Cardiac fibroblast (primary cell): Measurements from ENCODE around the gene GKN2.

Experiments
- DNase-seq, 2 donors: peaks; one replicate each; pipeline versions ENCODE4 v3.0.0 to v3.0.0-alpha.2; 2010; ENCODE audit warnings: low read depth in 2 of 2
- H3K4me3 ChIP-seq, 2 donors: replicated peaks in 1 of 2; 1 replicate in 1 of 2; 2 replicates in 1 of 2; pipeline ENCODE4 v1.5.1; 2011; ENCODE audit warnings: low read depth in 2 of 2, low read length in 2 of 2, mild to moderate bottlenecking in 2 of 2, moderate library complexity in 1 of 2
- CTCF ChIP-seq: IDR thresholded peaks from one replicate; pipeline ENCODE4 v1.5.1; 2011; ENCODE audit warnings: low read depth, mild to moderate bottlenecking, low read length, inconsistent platforms

GKN2 gene

DNA sequence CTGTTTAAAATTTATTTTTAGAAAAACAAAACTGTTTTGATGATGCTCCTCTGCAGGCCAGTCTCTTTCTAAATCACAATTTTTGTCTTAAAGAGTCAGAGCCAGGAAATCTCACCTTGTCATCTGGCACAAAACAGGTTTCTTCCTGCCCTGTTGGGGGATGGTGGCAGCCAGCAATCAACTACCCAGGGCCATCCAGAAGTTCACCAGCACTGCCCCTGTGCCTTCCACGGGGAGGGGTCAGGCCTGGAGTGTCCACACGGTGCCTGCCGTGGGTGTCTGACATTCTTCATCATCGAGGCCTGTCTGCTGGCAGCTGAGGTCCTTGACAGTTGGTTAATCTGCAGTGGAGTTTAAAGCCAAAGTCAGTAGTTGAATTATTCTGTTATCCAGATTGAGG, 41.4 kb downstream of the GKN2 start:
- no peak overlapping the region for H3K4me3 ChIP-seq

GRCh38 chr2:68909793-68910674, 42.7 kb downstream of the GKN2 start:
- peak; percentile 84 to 86 for DNase-seq
- H3K4me3 ChIP-seq = no peak overlapping the region
- peak; percentile 99 for TF ChIP-seq CTCF

More for the DNA sequence above, 41.4 kb downstream of the GKN2 start:
- no peak for TF ChIP-seq CTCF
- DNase-seq = no peak

DNA sequence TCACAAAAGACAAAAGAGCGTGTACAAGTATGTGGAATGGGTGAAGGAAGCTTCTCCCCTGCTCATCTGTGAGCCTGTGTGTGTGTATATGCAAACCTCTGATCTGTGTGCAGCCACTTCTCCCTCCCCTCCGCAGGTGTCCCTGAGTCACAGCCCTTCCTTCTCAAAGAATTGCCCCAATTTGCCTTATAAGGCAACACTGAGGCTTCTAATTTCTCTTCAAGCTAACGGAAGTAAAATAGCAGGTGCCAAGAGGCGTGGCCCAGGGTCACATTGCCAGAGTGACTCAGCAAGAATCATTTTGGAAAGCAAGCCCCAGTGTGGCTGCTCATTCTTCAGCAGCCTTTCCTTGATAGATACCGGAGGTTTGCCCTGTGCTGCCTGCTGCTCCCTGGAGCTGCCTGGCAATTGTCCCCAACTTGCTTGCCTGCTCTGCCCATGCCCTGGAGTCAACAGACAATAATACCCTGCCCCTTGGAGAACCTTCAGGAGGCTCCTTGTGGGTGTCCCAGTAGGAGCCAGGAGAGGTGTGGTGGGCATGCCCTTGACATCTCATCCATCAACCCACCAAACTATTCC, 44.2 kb downstream of the GKN2 start:
- DNase-seq = peak; percentile 79 to 91
- no peak overlapping the region for H3K4me3 ChIP-seq
- no peak for TF ChIP-seq CTCF

DNA sequence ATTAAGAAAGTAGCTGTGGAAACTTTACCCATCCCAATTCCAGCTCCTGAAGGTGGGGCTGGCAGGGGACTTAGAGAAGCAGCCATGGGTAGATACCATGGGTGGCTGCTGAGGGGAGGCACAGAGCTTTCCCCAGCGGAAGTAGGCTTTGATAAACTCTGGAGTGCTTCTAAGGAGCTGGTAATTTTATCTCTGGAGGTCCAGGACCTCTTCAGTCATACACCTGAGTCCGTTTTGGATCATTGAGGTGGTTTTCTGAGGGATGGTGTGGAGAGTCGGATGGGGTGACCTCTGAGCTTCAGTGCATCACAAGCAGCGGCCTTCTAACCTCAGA, 44.8 kb downstream of the GKN2 start:
- TF ChIP-seq CTCF = no peak
- no peak overlapping the region for H3K4me3 ChIP-seq

GRCh38 chr2:68907232-68907919, 45.3 kb downstream of the GKN2 start:
- no peak overlapping the region for H3K4me3 ChIP-seq
- no peak for TF ChIP-seq CTCF
- no peak for DNase-seq

More for the DNA sequence above, 44.8 kb downstream of the GKN2 start:
- no peak for DNase-seq

GRCh38 chr2:68906716-68907115, 46.0 kb downstream of the GKN2 start:
- no peak for TF ChIP-seq CTCF
- no peak for DNase-seq
- no peak overlapping the region for H3K4me3 ChIP-seq
